ENCODE measurements around the gene IFNA17.
"Not testable (repeated sequence)": the region's sequence is repeated elsewhere in the genome, so short reads cannot be mapped to it uniquely, and the experiment has no call there.

The IFNA17 gene

DNA sequence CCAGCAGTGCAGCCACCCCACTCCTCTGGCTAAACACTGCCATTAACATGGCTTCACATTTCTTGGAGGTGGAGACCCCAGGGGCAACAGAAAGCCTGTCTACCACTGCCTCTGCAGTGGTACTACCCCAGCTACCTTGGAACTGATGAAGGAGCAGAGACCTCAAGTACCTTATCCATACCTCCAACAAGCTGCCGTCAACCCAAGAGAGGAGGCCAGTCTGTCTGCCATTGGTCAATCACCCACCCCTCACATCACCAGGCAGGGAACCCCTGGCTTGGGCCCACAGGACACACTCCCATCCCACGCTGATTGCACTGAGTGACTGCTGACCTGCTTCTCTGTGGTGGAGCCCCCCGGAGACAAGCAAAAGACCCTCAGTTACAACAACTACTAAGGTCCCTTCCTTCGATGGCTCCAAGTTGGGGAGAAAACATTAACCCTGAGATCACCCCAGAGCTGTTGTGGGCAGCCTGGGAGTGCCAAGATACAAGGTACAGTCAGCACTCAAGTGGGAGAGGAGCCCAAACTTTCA, 6.2 kb upstream of the IFNA17 start:
- no peaks in the 10 kb centered on the region for H3K4me1 ChIP-seq (ENCODE audit: control insufficient read depth, insufficient read depth, low read length)
- POLR2A ChIA-PET, result no interaction called here
- H3K27ac ChIP-seq (ENCODE audit: extremely low read depth, low read depth, low read length), result no peak overlapping the region
- no peaks in the 10 kb centered on the region for H3K9me3 ChIP-seq (ENCODE audit: control insufficient read depth, insufficient read depth, low read depth, low read length)
- H3K36me3 ChIP-seq (ENCODE audit: control insufficient read depth in 2 of 2, insufficient read depth in 1 of 2, low read length in 2 of 2), result no peaks in the 10 kb centered on the region
- no peak for TF ChIP-seq ZNF76 (tag by site-specific recombination; IDR thresholded peaks at IDR 0.05; ENCODE audit: borderline replicate concordance, low read depth)
- no peak for TF ChIP-seq ZNF354C (tag by site-specific recombination; IDR thresholded peaks at IDR 0.05; ENCODE audit: borderline replicate concordance, low read depth)
- TF ChIP-seq ZNF2 (tag by site-specific recombination; IDR thresholded peaks at IDR 0.05), result no peak
- TF ChIP-seq ZNF146 (tag by site-specific recombination; IDR thresholded peaks at IDR 0.05), result no peak
- no peak for TF ChIP-seq ZNF514 (tag by site-specific recombination; IDR thresholded peaks at IDR 0.05)
- TF ChIP-seq ZNF24 (tag by site-specific recombination; IDR thresholded peaks at IDR 0.05), result no peak
- TF ChIP-seq, protein P1, sequence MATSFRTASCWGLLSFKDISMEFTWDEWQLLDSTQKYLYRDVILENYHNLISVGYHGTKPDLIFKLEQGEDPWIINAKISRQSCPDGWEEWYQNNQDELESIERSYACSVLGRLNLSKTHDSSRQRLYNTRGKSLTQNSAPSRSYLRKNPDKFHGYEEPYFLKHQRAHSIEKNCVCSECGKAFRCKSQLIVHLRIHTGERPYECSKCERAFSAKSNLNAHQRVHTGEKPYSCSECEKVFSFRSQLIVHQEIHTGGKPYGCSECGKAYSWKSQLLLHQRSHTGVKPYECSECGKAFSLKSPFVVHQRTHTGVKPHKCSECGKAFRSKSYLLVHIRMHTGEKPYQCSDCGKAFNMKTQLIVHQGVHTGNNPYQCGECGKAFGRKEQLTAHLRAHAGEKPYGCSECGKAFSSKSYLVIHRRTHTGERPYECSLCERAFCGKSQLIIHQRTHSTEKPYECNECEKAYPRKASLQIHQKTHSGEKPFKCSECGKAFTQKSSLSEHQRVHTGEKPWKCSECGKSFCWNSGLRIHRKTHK (tag by site-specific recombination; IDR thresholded peaks at IDR 0.05), result no peak
- TF ChIP-seq ZBTB21 (tag by site-specific recombination; IDR thresholded peaks at IDR 0.05), result no peak
- no peak for TF ChIP-seq ZNF776 (tag by site-specific recombination; IDR thresholded peaks at IDR 0.05; ENCODE audit: borderline replicate concordance)
- TF ChIP-seq, protein P2, sequence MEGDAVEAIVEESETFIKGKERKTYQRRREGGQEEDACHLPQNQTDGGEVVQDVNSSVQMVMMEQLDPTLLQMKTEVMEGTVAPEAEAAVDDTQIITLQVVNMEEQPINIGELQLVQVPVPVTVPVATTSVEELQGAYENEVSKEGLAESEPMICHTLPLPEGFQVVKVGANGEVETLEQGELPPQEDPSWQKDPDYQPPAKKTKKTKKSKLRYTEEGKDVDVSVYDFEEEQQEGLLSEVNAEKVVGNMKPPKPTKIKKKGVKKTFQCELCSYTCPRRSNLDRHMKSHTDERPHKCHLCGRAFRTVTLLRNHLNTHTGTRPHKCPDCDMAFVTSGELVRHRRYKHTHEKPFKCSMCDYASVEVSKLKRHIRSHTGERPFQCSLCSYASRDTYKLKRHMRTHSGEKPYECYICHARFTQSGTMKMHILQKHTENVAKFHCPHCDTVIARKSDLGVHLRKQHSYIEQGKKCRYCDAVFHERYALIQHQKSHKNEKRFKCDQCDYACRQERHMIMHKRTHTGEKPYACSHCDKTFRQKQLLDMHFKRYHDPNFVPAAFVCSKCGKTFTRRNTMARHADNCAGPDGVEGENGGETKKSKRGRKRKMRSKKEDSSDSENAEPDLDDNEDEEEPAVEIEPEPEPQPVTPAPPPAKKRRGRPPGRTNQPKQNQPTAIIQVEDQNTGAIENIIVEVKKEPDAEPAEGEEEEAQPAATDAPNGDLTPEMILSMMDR (tag by site-specific recombination; IDR thresholded peaks at IDR 0.05), result no peak
- no peak for TF ChIP-seq MZF1 (tag by site-specific recombination; IDR thresholded peaks at IDR 0.05; ENCODE audit: borderline replicate concordance)
- TF ChIP-seq, protein P3, sequence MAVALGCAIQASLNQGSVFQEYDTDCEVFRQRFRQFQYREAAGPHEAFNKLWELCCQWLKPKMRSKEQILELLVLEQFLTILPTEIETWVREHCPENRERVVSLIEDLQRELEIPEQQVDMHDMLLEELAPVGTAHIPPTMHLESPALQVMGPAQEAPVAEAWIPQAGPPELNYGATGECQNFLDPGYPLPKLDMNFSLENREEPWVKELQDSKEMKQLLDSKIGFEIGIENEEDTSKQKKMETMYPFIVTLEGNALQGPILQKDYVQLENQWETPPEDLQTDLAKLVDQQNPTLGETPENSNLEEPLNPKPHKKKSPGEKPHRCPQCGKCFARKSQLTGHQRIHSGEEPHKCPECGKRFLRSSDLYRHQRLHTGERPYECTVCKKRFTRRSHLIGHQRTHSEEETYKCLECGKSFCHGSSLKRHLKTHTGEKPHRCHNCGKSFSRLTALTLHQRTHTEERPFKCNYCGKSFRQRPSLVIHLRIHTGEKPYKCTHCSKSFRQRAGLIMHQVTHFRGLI (tag by site-specific recombination; IDR thresholded peaks at IDR 0.05), result no peak
- TF ChIP-seq ZNF211 (tag by site-specific recombination; IDR thresholded peaks at IDR 0.05; ENCODE audit: low read depth), result no peak
- H3K4me3 ChIP-seq (ENCODE audit: low read depth, low read length), result no peak overlapping the region
- CTCF ChIA-PET, result interaction anchor here (0.6 to 2.7 kb wide), 8 partner anchors 17 to 772 kb away, joined by 3 to 24 read pairs (median 6); partner anchors contain the start of gene IFNA16

DNA sequence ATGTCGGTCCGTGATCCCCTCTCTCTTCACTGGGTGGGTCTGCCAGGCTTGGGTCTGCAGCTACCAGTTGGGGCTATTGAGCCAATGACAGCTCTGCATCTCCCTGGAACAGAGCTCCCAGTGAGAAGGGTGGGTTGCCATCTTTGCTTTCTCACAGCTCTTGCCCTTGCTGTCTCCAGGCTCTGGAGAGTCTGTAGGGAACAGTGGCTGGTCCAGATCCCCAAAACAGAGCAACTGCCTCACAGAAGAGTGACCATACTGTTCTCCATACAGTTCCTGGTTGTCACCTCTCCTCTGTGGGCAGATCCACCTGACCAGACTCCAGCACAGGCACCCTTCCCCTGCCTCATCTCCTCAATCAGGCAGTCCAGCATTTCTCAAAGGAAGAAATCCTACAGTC, 5.2 kb upstream of the IFNA17 start:
- ChIA-PET CTCF (interaction anchor here (1.0 to 1.3 kb wide), 2 partner anchors 19 to 223 kb away, joined by 3 read pairs; no protein-coding TSS in a partner anchor), POLR2A (no interaction called here)
- TF ChIP-seq ZNF843 (tag by site-specific recombination; IDR thresholded peaks at IDR 0.05), result no peak
- TF ChIP-seq ZNF555 (tag by site-specific recombination; conservative IDR thresholded peaks at IDR 0.05), result no peak
- no peak for TF ChIP-seq YY1 (tag by site-specific recombination; IDR thresholded peaks at IDR 0.05)
- TF ChIP-seq, protein P4, sequence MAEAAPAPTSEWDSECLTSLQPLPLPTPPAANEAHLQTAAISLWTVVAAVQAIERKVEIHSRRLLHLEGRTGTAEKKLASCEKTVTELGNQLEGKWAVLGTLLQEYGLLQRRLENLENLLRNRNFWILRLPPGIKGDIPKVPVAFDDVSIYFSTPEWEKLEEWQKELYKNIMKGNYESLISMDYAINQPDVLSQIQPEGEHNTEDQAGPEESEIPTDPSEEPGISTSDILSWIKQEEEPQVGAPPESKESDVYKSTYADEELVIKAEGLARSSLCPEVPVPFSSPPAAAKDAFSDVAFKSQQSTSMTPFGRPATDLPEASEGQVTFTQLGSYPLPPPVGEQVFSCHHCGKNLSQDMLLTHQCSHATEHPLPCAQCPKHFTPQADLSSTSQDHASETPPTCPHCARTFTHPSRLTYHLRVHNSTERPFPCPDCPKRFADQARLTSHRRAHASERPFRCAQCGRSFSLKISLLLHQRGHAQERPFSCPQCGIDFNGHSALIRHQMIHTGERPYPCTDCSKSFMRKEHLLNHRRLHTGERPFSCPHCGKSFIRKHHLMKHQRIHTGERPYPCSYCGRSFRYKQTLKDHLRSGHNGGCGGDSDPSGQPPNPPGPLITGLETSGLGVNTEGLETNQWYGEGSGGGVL (tag by site-specific recombination; IDR thresholded peaks at IDR 0.05), result no peak
- no peak for TF ChIP-seq ZNF792 (tag by site-specific recombination; IDR thresholded peaks at IDR 0.05)
- no peak for TF ChIP-seq ZNF112 (tag by site-specific recombination; IDR thresholded peaks at IDR 0.05)
- TF ChIP-seq, protein P5, sequence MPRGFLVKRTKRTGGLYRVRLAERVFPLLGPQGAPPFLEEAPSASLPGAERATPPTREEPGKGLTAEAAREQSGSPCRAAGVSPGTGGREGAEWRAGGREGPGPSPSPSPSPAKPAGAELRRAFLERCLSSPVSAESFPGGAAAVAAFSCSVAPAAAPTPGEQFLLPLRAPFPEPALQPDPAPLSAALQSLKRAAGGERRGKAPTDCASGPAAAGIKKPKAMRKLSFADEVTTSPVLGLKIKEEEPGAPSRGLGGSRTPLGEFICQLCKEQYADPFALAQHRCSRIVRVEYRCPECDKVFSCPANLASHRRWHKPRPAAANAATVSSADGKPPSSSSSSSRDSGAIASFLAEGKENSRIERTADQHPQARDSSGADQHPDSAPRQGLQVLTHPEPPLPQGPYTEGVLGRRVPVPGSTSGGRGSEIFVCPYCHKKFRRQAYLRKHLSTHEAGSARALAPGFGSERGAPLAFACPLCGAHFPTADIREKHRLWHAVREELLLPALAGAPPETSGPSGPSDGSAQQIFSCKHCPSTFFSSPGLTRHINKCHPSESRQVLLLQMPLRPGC (tag by site-specific recombination; IDR thresholded peaks at IDR 0.05), result no peak
- TF ChIP-seq GLIS2 (tag by site-specific recombination; IDR thresholded peaks at IDR 0.05), result no peak
- no peak for TF ChIP-seq ZNF830 (tag by site-specific recombination; IDR thresholded peaks at IDR 0.05; ENCODE audit: low read depth)
- TF ChIP-seq ZNF138 (tag by site-specific recombination; IDR thresholded peaks at IDR 0.05; ENCODE audit: borderline replicate concordance), result no peak
- TF ChIP-seq ZNF501 (tag by site-specific recombination; IDR thresholded peaks at IDR 0.05), result no peak
- H3K36me3 ChIP-seq (ENCODE audit: control insufficient read depth in 2 of 2, insufficient read depth in 1 of 2, low read length in 2 of 2), result no peaks in the 10 kb centered on the region
- no peaks in the 10 kb centered on the region for H3K4me1 ChIP-seq (ENCODE audit: control insufficient read depth, insufficient read depth, low read length)
- H3K9me3 ChIP-seq (ENCODE audit: control insufficient read depth, insufficient read depth, low read depth, low read length), result no peaks in the 10 kb centered on the region
- no peak overlapping the region for H3K27ac ChIP-seq (ENCODE audit: extremely low read depth, low read depth, low read length)
- H3K4me3 ChIP-seq (ENCODE audit: low read depth, low read length), result no peak overlapping the region

DNA sequence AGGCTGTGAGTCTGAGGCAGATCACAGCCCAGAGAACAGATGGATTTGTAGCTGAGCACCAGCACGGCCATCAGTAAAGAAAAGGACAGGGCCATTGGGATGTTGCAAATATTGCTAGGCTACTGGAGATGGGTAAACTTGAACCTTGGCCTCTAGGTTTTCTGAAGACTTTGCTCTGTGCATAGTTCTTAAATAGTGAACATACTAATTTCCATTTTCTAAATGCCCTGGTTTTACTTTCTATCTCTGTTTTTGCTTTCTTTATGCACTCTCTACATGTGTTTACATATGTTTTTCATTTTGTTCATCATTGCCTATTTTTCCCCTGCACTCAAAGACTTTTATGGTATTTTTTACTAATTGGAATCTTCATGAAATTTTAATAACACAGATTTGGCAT, 10.8 kb downstream of the IFNA17 start, which contains the start of gene IFNA16:
IFNA16 (minus strand) TSS at position 101 of the 400 bp plus-strand sequence; CDS start at position 95, 6 bp downstream.
- H3K9me3 ChIP-seq (ENCODE audit: control insufficient read depth, insufficient read depth, low read depth, low read length); H3K27ac ChIP-seq (ENCODE audit: extremely low read depth, low read depth, low read length); H3K4me1 ChIP-seq (ENCODE audit: control insufficient read depth, insufficient read depth, low read length); H3K36me3 ChIP-seq (ENCODE audit: control insufficient read depth in 2 of 2, insufficient read depth in 1 of 2, low read length in 2 of 2); POLR2A ChIA-PET; H3K4me3 ChIP-seq (ENCODE audit: low read depth, low read length): not testable (repeated sequence)
- CTCF ChIA-PET, result interaction anchor here (1.2 to 1.6 kb wide), 2 partner anchors 18 to 217 kb away, joined by 4 to 5 read pairs; no protein-coding TSS in a partner anchor

Data from HEK293 (cell line).